Mesendoderm (in vitro differentiated cells): ENCODE measurements around the gene ZNF844. TPM values are rescaled to one million over a fixed set of nuclear protein-coding genes. Genes with fewer than 3 reads are reported as not detected.

ENCODE experiments used
- DNase-seq: peaks from one replicate; pipeline ENCODE4 v3.0.0; 2013
- H2AK5ac ChIP-seq: 2 replicates; pipeline ENCODE4 v1.6.1; 2013; ENCODE audit warnings: low read length, inconsistent platforms
- H2BK120ac ChIP-seq: 2 replicates; pipeline ENCODE4 v1.6.1; 2013; ENCODE audit warnings: low read depth, mild to moderate bottlenecking, low read length, moderate library complexity, mixed read lengths
- H2BK15ac ChIP-seq: replicated peaks from 2 replicates; pipeline ENCODE4 v1.6.1; 2013; ENCODE audit warnings: low read depth, mild to moderate bottlenecking, moderate library complexity
- H2BK5ac ChIP-seq: 2 replicates; pipeline ENCODE4 v1.6.1; 2013; ENCODE audit warnings: low read length, inconsistent platforms
- H3K18ac ChIP-seq: 2 replicates; pipeline ENCODE4 v1.6.1; 2013; ENCODE audit warnings: mild to moderate bottlenecking, low read length, mixed read lengths
- H3K23ac ChIP-seq: one replicate; pipeline ENCODE4 v1.6.1; 2013; ENCODE audit warnings: low read length
- H3K27ac ChIP-seq: 2 replicates; pipeline ENCODE4 v1.5.1; 2013; ENCODE audit warnings: low read depth, mild to moderate bottlenecking, inconsistent platforms, low read length, moderate library complexity
- H3K27me3 ChIP-seq: 2 replicates; pipeline ENCODE4 v1.6.1; 2013; ENCODE audit warnings: low read length, control low read depth, mild to moderate bottlenecking, inconsistent platforms; ENCODE audit not compliant: insufficient read depth, poor library complexity
- H3K36me3 ChIP-seq: 2 replicates; pipeline ENCODE4 v1.6.1; 2013; ENCODE audit warnings: low read length, inconsistent platforms; ENCODE audit not compliant: control insufficient read depth, insufficient read depth
- H3K4ac ChIP-seq: one replicate; pipeline ENCODE4 v1.6.1; 2013; ENCODE audit warnings: low read depth, mild to moderate bottlenecking, low read length, moderate library complexity
- H3K4me1 ChIP-seq: 2 replicates; pipeline ENCODE4 v1.6.1; 2013; ENCODE audit warnings: low read depth, low read length, inconsistent platforms; ENCODE audit not compliant: control insufficient read depth
- H3K4me2 ChIP-seq: 2 replicates; pipeline ENCODE4 v1.6.1; 2013; ENCODE audit warnings: low read length
- H3K4me3 ChIP-seq: 2 replicates; pipeline ENCODE4 v1.5.1; 2013; ENCODE audit warnings: mild to moderate bottlenecking, low read length
- H3K56ac ChIP-seq: one replicate; pipeline ENCODE4 v1.6.1; 2013; ENCODE audit warnings: low read length
- H3K79me1 ChIP-seq: 2 replicates; pipeline ENCODE4 v1.6.1; 2013; ENCODE audit warnings: low read length, inconsistent platforms
- H3K79me2 ChIP-seq: 2 replicates; pipeline ENCODE4 v1.6.1; 2013; ENCODE audit warnings: mild to moderate bottlenecking, low read length; ENCODE audit not compliant: control insufficient read depth, insufficient read depth
- H3K9ac ChIP-seq: 2 replicates; pipeline ENCODE4 v1.6.1; 2013; ENCODE audit warnings: low read length, inconsistent platforms
- H4K5ac ChIP-seq: one replicate; pipeline ENCODE4 v1.6.1; 2013; ENCODE audit warnings: low read length
- H4K8ac ChIP-seq: one replicate; pipeline ENCODE4 v1.6.1; 2013; ENCODE audit warnings: low read depth, mild to moderate bottlenecking, control low read depth, low read length, moderate library complexity
- WGBS: extraction: QIAGEN DNeasy Blood & Tissue Kit; methylation state at CpG from one replicate; pipeline ENCODE4 v1.1.7; 2013; ENCODE audit warnings: low lambda C conversion rate, missing lambda C conversion rate; ENCODE audit not compliant: insufficient coverage; ENCODE audit errors: extremely low coverage; 5-methylcytosine and 5-hydroxymethylcytosine counted together
- polyA plus RNA-seq, 2 experiments: library from polyadenylated mRNA; stranded (reverse); fragments of 200-250 nt; gene quantifications; one replicate each; pipeline ENCODE4 v1.2.3, GENCODE V29; 2013

The ZNF844 gene
- polyA plus RNA-seq (2013, experiment 1 of 2) = 2.6 TPM
- polyA plus RNA-seq (2013, experiment 2 of 2) = 2.3 TPM

GRCh38 chr19:12064590-12065538 is at the start of gene ZNF844:
ZNF844 (plus strand) TSS chr19:12064731; CDS start chr19:12064874, 143 bp downstream.
- H3K9ac ChIP-seq = peak within 1 kb of the TSS; percentile 86
- peak within 1 kb of the TSS; percentile 21 for H3K18ac ChIP-seq
- no peaks in the 10 kb centered on the region for H3K36me3 ChIP-seq
- peak within 1 kb of the TSS; percentile 60 for H3K27ac ChIP-seq
- H3K4ac ChIP-seq = peak within 1 kb of the TSS; percentile 59
- no peak within 1 kb of the TSS for H2AK5ac ChIP-seq
- H3K79me2 ChIP-seq = no peaks in the 10 kb centered on the region
- peak within 1 kb of the TSS; percentile 66 for H3K4me2 ChIP-seq
- WGBS = no CpG with 5 or more reads among the region's 66 CpGs
- H4K5ac ChIP-seq = no peak within 1 kb of the TSS
- peak; percentile 96 for DNase-seq
- H3K4me1 ChIP-seq = no peaks in the 10 kb centered on the region
- no peak within 1 kb of the TSS for H4K8ac ChIP-seq
- no peak within 1 kb of the TSS for H2BK15ac ChIP-seq
- H2BK120ac ChIP-seq = no peak within 1 kb of the TSS
- H3K79me1 ChIP-seq = peaks cover 1% of the 10 kb centered on the region
- peak within 1 kb of the TSS; percentile 90 for H3K4me3 ChIP-seq
- H3K27me3 ChIP-seq = no peaks in the 10 kb centered on the region
- peak within 1 kb of the TSS; percentile 78 for H2BK5ac ChIP-seq
- H3K56ac ChIP-seq = peak within 1 kb of the TSS; percentile 94
- no peak within 1 kb of the TSS for H3K23ac ChIP-seq

DNA sequence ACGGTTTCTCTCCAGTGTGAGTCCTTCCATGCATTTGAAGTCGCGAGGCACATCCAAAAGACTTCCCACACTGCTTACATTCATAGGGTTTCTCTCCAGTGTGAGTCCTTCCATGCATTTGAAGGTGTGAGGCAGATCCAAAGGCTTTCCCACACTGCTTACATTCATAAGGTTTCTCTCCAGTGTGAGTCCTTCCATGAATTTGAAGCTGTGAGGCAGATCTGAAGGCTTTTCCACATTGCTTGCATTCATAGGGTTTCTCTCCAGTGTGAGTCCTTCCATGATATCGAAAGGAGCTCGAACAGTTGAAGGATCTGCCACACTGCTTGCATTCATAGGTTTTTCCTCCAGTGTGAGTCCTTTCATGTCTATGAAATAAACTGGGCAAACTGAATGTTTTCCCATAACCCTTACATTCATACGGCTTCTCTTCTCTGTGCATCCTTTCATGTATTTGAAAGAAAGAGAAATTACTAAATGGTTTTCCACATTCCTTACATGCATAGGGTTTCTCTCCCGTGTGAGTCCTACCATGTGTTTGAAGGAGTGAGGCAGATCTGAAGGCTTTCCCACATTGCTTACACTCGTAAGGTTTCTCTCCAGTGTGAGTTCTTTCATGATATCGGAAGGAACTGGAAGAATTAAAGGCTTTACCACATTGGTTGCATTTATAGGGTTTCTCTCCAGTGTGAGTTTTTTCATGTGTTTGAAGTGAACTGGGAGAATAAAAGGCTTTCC is 49.3 kb upstream of the ZNF844 start:
- H2BK120ac ChIP-seq = no peak overlapping the region
- H3K23ac ChIP-seq = no peak overlapping the region
- no peak overlapping the region for H3K9ac ChIP-seq
- H3K18ac ChIP-seq = no peak overlapping the region
- DNase-seq = peak; percentile 11
- H3K4ac ChIP-seq = no peak overlapping the region
- H3K36me3 ChIP-seq = peaks cover 13% of the 10 kb centered on the region
- H3K27ac ChIP-seq = no peak overlapping the region
- no peak overlapping the region for H3K56ac ChIP-seq
- no peak overlapping the region for H4K5ac ChIP-seq
- H2BK5ac ChIP-seq = no peak overlapping the region
- no peaks in the 10 kb centered on the region for H3K79me2 ChIP-seq
- no peak overlapping the region for H2AK5ac ChIP-seq
- H3K4me2 ChIP-seq = no peak overlapping the region
- no peaks in the 10 kb centered on the region for H3K27me3 ChIP-seq
- H3K4me1 ChIP-seq = no peaks in the 10 kb centered on the region
- WGBS = no CpG with 5 or more reads among the region's 9 CpGs
- H3K4me3 ChIP-seq = peak overlapping the region; percentile 9
- H3K79me1 ChIP-seq = no peaks in the 10 kb centered on the region
- no peak overlapping the region for H2BK15ac ChIP-seq
- no peak overlapping the region for H4K8ac ChIP-seq

GRCh38 chr19:12015753-12016116 is 48.8 kb upstream of the ZNF844 start:
- Histone ChIP-seq H2BK5ac (no peak overlapping the region), H3K23ac (no peak overlapping the region), H3K36me3 (peaks cover 13% of the 10 kb centered on the region), H3K9ac (no peak overlapping the region), H3K4me2 (no peak overlapping the region), H3K79me2 (no peaks in the 10 kb centered on the region), H3K4me1 (no peaks in the 10 kb centered on the region), H2BK120ac (no peak overlapping the region), H3K18ac (no peak overlapping the region), H3K27ac (no peak overlapping the region), H2AK5ac (no peak overlapping the region), H3K27me3 (no peaks in the 10 kb centered on the region), H4K8ac (no peak overlapping the region), H3K4ac (no peak overlapping the region), H3K79me1 (no peaks in the 10 kb centered on the region), H2BK15ac (no peak overlapping the region), H3K4me3 (no peak overlapping the region), H3K56ac (no peak overlapping the region), H4K5ac (no peak overlapping the region)
- peak; percentile 22 for DNase-seq
- WGBS = no CpG with 5 or more reads among the region's 2 CpGs

DNA sequence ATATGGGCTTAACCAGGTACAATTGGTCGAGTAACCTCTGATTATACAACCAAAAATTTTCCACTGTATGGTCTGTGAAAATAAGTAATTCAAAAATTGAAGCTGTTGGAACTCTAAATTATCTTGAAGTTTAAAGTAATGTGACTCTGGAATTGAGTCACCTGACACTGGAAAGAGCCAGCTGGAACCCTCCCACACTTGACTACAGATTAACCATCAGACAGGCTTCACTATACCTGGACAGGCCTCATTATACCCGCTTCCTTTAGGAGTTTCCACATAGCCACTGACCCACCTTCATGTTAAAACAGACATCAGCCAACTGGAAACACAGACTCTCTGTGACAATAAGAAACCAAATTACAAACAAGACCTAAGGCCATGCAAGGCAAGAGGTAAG is 30.3 kb upstream of the ZNF844 start:
- WGBS = no CpG with 5 or more reads among the region's 2 CpGs
- Histone ChIP-seq H3K4me2 (no peak overlapping the region), H4K8ac (no peak overlapping the region), H3K4ac (no peak overlapping the region), H3K27me3 (no peaks in the 10 kb centered on the region), H3K9ac (no peak overlapping the region), H2BK120ac (no peak overlapping the region), H3K23ac (no peak overlapping the region), H2BK5ac (no peak overlapping the region), H3K79me1 (no peaks in the 10 kb centered on the region), H3K56ac (no peak overlapping the region), H3K4me1 (no peaks in the 10 kb centered on the region), H2BK15ac (no peak overlapping the region), H4K5ac (no peak overlapping the region), H3K36me3 (no peaks in the 10 kb centered on the region), H3K4me3 (no peak overlapping the region), H2AK5ac (no peak overlapping the region), H3K27ac (no peak overlapping the region), H3K79me2 (no peaks in the 10 kb centered on the region), H3K18ac (no peak overlapping the region)
- no peak for DNase-seq

DNA sequence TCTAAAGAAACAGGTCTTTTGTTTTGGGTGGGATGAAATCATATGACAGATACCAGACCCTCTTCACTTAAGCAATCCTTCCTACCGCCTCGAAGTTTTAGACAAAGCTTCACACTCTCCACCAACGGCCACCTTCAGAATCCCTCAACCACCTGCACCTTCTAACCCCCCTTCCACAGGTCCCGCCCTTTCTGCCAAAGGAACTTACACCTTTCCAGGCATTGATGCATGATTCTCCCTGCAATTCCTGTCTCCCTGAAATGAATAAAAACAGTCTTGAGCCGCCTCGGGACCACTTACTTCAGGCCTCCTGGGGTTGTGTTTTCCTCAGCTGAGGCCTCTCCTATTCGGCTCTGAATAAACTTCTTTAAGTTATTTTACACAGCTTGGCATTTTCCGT is 29.9 kb upstream of the ZNF844 start:
- WGBS = no CpG with 5 or more reads among the region's 8 CpGs
- H4K5ac ChIP-seq = no peak overlapping the region
- peak; percentile 21 for DNase-seq

More for the DNA sequence above, 29.9 kb upstream of the ZNF844 start:
- Histone ChIP-seq H3K79me1 (no peaks in the 10 kb centered on the region), H2BK15ac (no peak overlapping the region), H2BK120ac (no peak overlapping the region), H3K23ac (no peak overlapping the region), H3K4me1 (no peaks in the 10 kb centered on the region), H4K8ac (no peak overlapping the region), H3K56ac (no peak overlapping the region), H3K18ac (no peak overlapping the region), H3K27me3 (no peaks in the 10 kb centered on the region), H2BK5ac (no peak overlapping the region), H2AK5ac (no peak overlapping the region), H3K9ac (peak overlapping the region; percentile 14), H3K27ac (no peak overlapping the region), H3K4me3 (no peak overlapping the region), H3K36me3 (no peaks in the 10 kb centered on the region), H3K4ac (no peak overlapping the region), H3K79me2 (no peaks in the 10 kb centered on the region), H3K4me2 (no peak overlapping the region)
